ES-I3 (cell line): ENCODE data around the gene KRT79.

Source experiments
- H3K36me3 ChIP-seq: 2 replicates; pipeline ENCODE4 v1.6.1; 2013; ENCODE audit warnings: mild to moderate bottlenecking, low read length, control low read depth, moderate library complexity; ENCODE audit not compliant: insufficient read depth
- H3K4me1 ChIP-seq: 2 replicates; pipeline ENCODE4 v1.6.1; 2013; ENCODE audit warnings: mild to moderate bottlenecking, control low read depth, low read length; ENCODE audit not compliant: insufficient read depth
- H3K9ac ChIP-seq: 2 replicates; pipeline ENCODE4 v1.6.1; 2013; ENCODE audit warnings: low read depth, mild to moderate bottlenecking, low read length, moderate library complexity
- H3K9me3 ChIP-seq: 2 replicates; pipeline ENCODE4 v1.6.1; 2013; ENCODE audit warnings: mild to moderate bottlenecking, low read length, moderate library complexity; ENCODE audit not compliant: control insufficient read depth, insufficient read depth

KRT79 gene

GRCh38 chr12:52777566-52777965, 56.5 kb downstream of the KRT79 start:
- Histone ChIP-seq H3K9ac (no peak overlapping the region), H3K9me3 (no peaks in the 10 kb centered on the region), H3K36me3 (no peaks in the 10 kb centered on the region), H3K4me1 (no peaks in the 10 kb centered on the region)

GRCh38 chr12:52776913-52777395, 57.2 kb downstream of the KRT79 start, which contains the start of gene KRT76:
Gene KRT76 (minus strand): TSS chr12:52777345. CDS start chr12:52777291, 54 bp downstream.
- no peaks in the 10 kb centered on the region for H3K36me3 ChIP-seq
- no peaks in the 10 kb centered on the region for H3K4me1 ChIP-seq

DNA sequence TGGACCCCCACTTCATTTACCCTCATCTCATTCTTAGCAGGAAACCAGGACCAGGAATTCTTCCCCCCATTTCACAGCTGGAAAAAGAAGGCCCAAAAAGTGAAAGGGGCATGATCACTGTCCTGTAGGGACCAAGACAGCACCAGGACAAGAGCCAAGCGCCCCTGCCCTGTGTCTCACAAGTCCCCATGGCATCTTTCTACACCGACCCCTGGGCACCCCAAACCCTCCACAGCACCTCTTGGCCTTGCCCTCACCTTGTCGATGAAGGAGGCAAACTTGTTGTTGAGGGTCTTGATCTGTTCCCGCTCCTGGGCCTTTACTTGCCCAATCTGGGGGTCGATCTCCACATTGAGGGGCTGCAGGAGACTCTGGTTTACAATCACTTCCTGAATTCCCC, 57.7 kb downstream of the KRT79 start:
- no peaks in the 10 kb centered on the region for H3K36me3 ChIP-seq
- H3K9me3 ChIP-seq, result no peaks in the 10 kb centered on the region
- H3K4me1 ChIP-seq, result no peaks in the 10 kb centered on the region
- no peak overlapping the region for H3K9ac ChIP-seq

More at GRCh38 chr12:52776913-52777395, 57.2 kb downstream of the KRT79 start, which contains the start of gene KRT76:
- H3K9me3 ChIP-seq, result no peaks in the 10 kb centered on the region
- H3K9ac ChIP-seq, result no peak within 1 kb of the TSS

GRCh38 chr12:52774629-52775250, 59.4 kb downstream of the KRT79 start:
- no peak overlapping the region for H3K9ac ChIP-seq
- H3K4me1 ChIP-seq, result no peaks in the 10 kb centered on the region
- no peaks in the 10 kb centered on the region for H3K36me3 ChIP-seq
- H3K9me3 ChIP-seq, result no peaks in the 10 kb centered on the region

- H3K9ac ChIP-seq, result no peak overlapping the region
- no peaks in the 10 kb centered on the region for H3K4me1 ChIP-seq
- no peaks in the 10 kb centered on the region for H3K9me3 ChIP-seq
- no peaks in the 10 kb centered on the region for H3K36me3 ChIP-seq
Measured at GRCh38 chr12:52772772-52773171, 61.3 kb downstream of the KRT79 start.

DNA sequence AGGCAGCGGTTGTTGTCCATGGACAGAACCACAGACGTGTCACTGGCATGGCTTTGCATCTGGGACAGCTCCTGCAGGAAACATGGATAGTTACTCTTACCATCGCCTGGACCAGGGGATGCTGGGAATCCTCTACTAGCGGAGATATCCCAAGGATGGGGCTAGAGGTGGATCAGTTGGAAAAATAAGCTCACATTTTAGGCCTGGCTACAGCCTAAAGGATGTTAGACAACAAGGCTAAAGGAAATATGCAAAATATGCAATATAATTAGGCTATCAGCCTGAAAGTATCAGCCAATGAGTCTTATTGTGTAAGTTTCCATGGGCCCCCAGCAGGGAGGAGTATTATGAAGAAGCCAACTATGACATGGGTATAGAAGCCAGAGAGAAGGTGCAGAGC, 61.9 kb downstream of the KRT79 start:
- H3K36me3 ChIP-seq, result no peaks in the 10 kb centered on the region
- no peak overlapping the region for H3K9ac ChIP-seq
- no peaks in the 10 kb centered on the region for H3K4me1 ChIP-seq
- H3K9me3 ChIP-seq, result no peaks in the 10 kb centered on the region

GRCh38 chr12:52771505-52771904, 62.6 kb downstream of the KRT79 start:
- Histone ChIP-seq H3K36me3 (no peaks in the 10 kb centered on the region), H3K9ac (no peak overlapping the region), H3K9me3 (no peaks in the 10 kb centered on the region), H3K4me1 (no peaks in the 10 kb centered on the region)
